NT2/D1 (cell line): Measurements from ENCODE around the gene MRLN.

Source experiments
- YY1 ChIP-seq: IDR thresholded peaks from 2 replicates; pipeline ENCODE4 v1.6.1; 2011; ENCODE audit not compliant: insufficient read length, insufficient read depth
- ZNF274 ChIP-seq: IDR thresholded peaks from 2 replicates; pipeline ENCODE4 v1.6.1; 2011; ENCODE audit warnings: mild to moderate bottlenecking, low read depth, low read length

DNA sequence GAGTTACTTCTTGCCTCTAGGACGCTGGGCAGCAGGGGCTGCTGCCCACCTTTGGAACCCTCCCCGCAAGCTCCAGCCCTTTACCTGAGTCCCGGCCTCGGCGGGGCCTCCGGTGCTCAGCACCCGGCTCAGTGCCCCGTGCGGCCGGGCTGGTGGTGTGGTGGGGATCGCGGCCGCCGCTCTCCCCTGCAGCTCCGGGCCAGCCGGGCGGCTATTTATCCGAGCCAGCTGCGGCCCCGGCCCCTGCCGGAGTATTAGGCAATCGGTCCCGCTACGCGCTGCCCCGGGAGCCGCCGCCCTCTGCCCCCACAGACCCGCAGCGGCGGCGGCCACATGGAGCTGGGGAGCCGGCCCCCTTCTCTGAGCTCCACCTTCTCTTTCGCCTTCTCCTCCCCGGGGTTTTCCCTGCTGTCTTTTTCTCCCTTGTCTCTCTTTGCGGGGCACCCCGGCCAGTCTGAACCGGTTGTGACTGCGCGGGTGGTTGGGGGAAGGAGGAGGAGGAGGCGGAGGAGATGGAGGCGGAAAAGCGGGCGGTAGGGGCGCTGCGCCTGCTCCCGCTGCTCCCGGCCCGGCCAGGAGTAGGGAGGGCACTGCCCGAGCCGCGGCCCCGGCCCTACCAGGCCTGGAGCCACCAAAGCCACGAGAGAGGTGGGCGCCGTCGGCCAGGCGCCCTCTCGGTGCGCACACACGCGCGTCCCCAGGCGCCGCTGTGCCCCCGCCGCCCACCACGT, 43.7 kb downstream of the MRLN start, which contains the start of gene SLC16A9:
- TF ChIP-seq YY1: no peak
- no peak for TF ChIP-seq ZNF274
